Lower leg skin (tissue), 3 donors: Measurements from ENCODE around the gene INTS2.

Experiments used
- CTCF ChIP-seq, 3 donors: fragments of 450-650 bp; IDR thresholded peaks; one replicate each; pipeline ENCODE4 v1.5.1; 2016; ENCODE audit warnings: antibody characterized with exemption in 3 of 3, mild to moderate bottlenecking in 3 of 3, moderate library complexity in 2 of 3
- POLR2A ChIP-seq, 2 donors: fragments of 450-650 bp; IDR thresholded peaks; one replicate each; pipeline ENCODE4 v1.6.1; 2016 to 2017; ENCODE audit warnings: antibody characterized with exemption in 2 of 2, mild to moderate bottlenecking in 1 of 2, moderate library complexity in 1 of 2

- no peak for TF ChIP-seq CTCF (IDR thresholded peaks at IDR 0.05)
- no peak for TF ChIP-seq POLR2A (IDR thresholded peaks at IDR 0.05)
These were observed 49.3 kb downstream of the INTS2 start for GRCh38 chr17:61878520-61878919.
